GM12878 (cell line): Measurements from ENCODE around the gene PPAN. TPM values are rescaled to one million over a fixed set of nuclear protein-coding genes. Genes with fewer than 3 reads are reported as not detected.

Source experiments
- ATAC-seq: fragments of 200-7000 bp; cut with Tn5 transposase; 3 replicates; pipeline ENCODE4 v1.9.1; 2020; ENCODE audit warnings: mild to moderate bottlenecking, moderate library complexity
- BruUV-seq: library from RNA; stranded (reverse); fragments of 400-500 nt; replicated peaks from 2 replicates; lab custom pipeline; 2021; lab: Mats Ljungman, UMichigan
- CTCF ChIA-PET: fragments of 300-600 bp; sonication (Branson Sonifier 250); formaldehyde crosslinking; extraction: SDS; loops from one replicate; lab custom pipeline; 2021; ENCODE audit warnings: inconsistent platforms; lab: Yijun Ruan, JAX
- POLR2A ChIA-PET: fragments of 350-600 bp; formaldehyde crosslinking; extraction: SDS; loops from one replicate; lab custom pipeline; 2021; ENCODE audit warnings: inconsistent platforms; lab: Charles Lee
- RAD21 ChIA-PET: fragments of 300-600 bp; sonication (Branson Sonifier 250); formaldehyde crosslinking; loops from one replicate; lab custom pipeline; 2023; ENCODE audit warnings: antibody characterized with exemption; ENCODE audit not compliant: unreplicated experiment; lab: Charles Lee
- SMC1A ChIA-PET: fragments of 300-600 bp; sonication (Branson Sonifier 250); formaldehyde crosslinking; loops from one replicate; lab custom pipeline; 2023; ENCODE audit not compliant: unreplicated experiment, uncharacterized antibody; lab: Charles Lee
- DNase-seq: peaks from one replicate; pipeline ENCODE4 v3.0.0-alpha.2; 2011; ENCODE audit warnings: low read depth, low spot score
- FAIRE-seq: peaks from 3 replicates; lab custom pipeline; 2011; peaks lifted over from hg19 to GRCh38; lab: Jason Lieb, UNC
- H2AFZ ChIP-seq: 2 replicates; pipeline ENCODE4 v1.6.0; 2011; ENCODE audit warnings: low read depth, low read length, control low read depth; ENCODE audit not compliant: control insufficient read depth
- H3K27ac ChIP-seq: 2 replicates; pipeline ENCODE4 v1.5.1; 2011; ENCODE audit warnings: control low read depth; ENCODE audit not compliant: control insufficient read depth, insufficient read depth
- H3K27me3 ChIP-seq, 2 experiments: replicated peaks in 1 of 2; 2 replicates each; pipeline versions ENCODE4 v1.6.0 to v1.6.1; 2011; ENCODE audit warnings: low read length in 1 of 2; ENCODE audit not compliant: control insufficient read depth in 2 of 2, insufficient read depth in 2 of 2
- H3K36me3 ChIP-seq, 2 experiments: 2 replicates each; pipeline ENCODE4 v1.5.1; 2011; ENCODE audit warnings: low read length in 1 of 2; ENCODE audit not compliant: control insufficient read depth in 2 of 2, insufficient read depth in 2 of 2
- H3K4me1 ChIP-seq: 2 replicates; pipeline ENCODE4 v1.6.1; 2011; ENCODE audit warnings: mild to moderate bottlenecking, low read length, moderate library complexity, mixed read lengths; ENCODE audit not compliant: control insufficient read depth, insufficient read depth
- H3K4me2 ChIP-seq: 2 replicates; pipeline ENCODE4 v1.6.0; 2011; ENCODE audit warnings: control low read depth; ENCODE audit not compliant: control insufficient read depth, insufficient read depth
- H3K4me3 ChIP-seq: fragments of 200-600 bp; sonication (generic); 2 replicates; pipeline ENCODE4 v1.5.1; 2016
- H3K79me2 ChIP-seq: 2 replicates; pipeline ENCODE4 v1.6.0; 2011; ENCODE audit warnings: low read length; ENCODE audit not compliant: control insufficient read depth, insufficient read depth
- H3K9ac ChIP-seq: 2 replicates; pipeline ENCODE4 v1.8.0; 2011; ENCODE audit warnings: low read length, control low read depth, mixed read lengths; ENCODE audit not compliant: control insufficient read depth, insufficient read depth
- H3K9me3 ChIP-seq: replicated peaks from 3 replicates; pipeline ENCODE4 v1.5.1; 2011; ENCODE audit warnings: mild to moderate bottlenecking, low read length; ENCODE audit not compliant: control insufficient read depth, insufficient read depth
- H4K20me1 ChIP-seq: 2 replicates; pipeline ENCODE4 v1.6.0; 2011; ENCODE audit not compliant: control insufficient read depth, insufficient read depth
- MAX ChIP-seq: IDR thresholded peaks from 2 replicates; pipeline ENCODE4 v1.6.1; 2012; ENCODE audit warnings: low read depth, low read length, improper control_type of control experiment
- POLR2A ChIP-seq: IDR thresholded peaks from 2 replicates; pipeline ENCODE4 v1.6.1; 2011; ENCODE audit warnings: low read depth, mild to moderate bottlenecking, low read length
- SREBF2 ChIP-seq: IDR thresholded peaks from 2 replicates; pipeline ENCODE4 v1.6.1; 2012; ENCODE audit warnings: mild to moderate bottlenecking, low read length
- ZBTB40 ChIP-seq: fragments of 450-650 bp; IDR thresholded peaks from 2 replicates; pipeline ENCODE4 v1.6.1; 2016; ENCODE audit warnings: mild to moderate bottlenecking, moderate library complexity, borderline replicate concordance
- WGBS: methylation state at CpG from one replicate; pipeline ENCODE4 v1.1.6; 2016; ENCODE audit warnings: low lambda C conversion rate; ENCODE audit not compliant: insufficient replicate concordance, insufficient coverage; ENCODE audit errors: missing lambda C conversion rate; 5-methylcytosine and 5-hydroxymethylcytosine counted together
- in situ Hi-C: fragments of 300-500 bp; cut with MboI; formaldehyde crosslinking; loops from 9 replicates; pipeline ENCODE4 v1.14.3; 2018; ENCODE audit warnings: mixed read lengths
- intact Hi-C: fragments of 100-400 bp; cut with micrococcal nuclease; formaldehyde crosslinking; loops from one replicate; pipeline ENCODE4 v1.14.2; 2022; ENCODE audit not compliant: unreplicated experiment
- polyA plus RNA-seq, 11 experiments: library from polyadenylated mRNA; depleted of rRNA in 4 of 11; unstranded in 6 of 11; stranded (reverse) in 5 of 11; fragments of >200 nt; fragmentation: Nextera tagmentation in 4 of 11; fragmentation: Illumina TruSeq in 1 of 11; extraction: Ambion mirVana in 4 of 11; extraction: Trizol in 1 of 11; gene quantifications; 1 replicate in 1 of 11; 2 replicates in 10 of 11; pipeline versions ENCODE4 v1.2.1 to v1.2.3, GENCODE V29; 2011 to 2016; ENCODE audit warnings: inconsistent platforms in 2 of 11, missing spikeins in 2 of 11, low read depth in 1 of 11
- total RNA-seq, 4 experiments: library from RNA; depleted of rRNA in 3 of 4; stranded (reverse); fragments of >200 nt in 3 of 4; fragmentation: Illumina TruSeq in 1 of 4; extraction: Trizol in 1 of 4; gene quantifications; 2 replicates each; pipeline versions ENCODE4 v1.2.1 to v1.2.3, GENCODE V29; 2013 to 2021

PPAN gene
- total and polyA plus RNA-seq, 10 of the 15 experiments (the other 5 are each of a cell fraction or from before 2014, with no cell fraction given) = 2.1 to 171 (median 108) TPM

- TF ChIP-seq ZBTB40 = no peak
- TF ChIP-seq, all 136 proteins: peak for 0
These were observed 30.8 kb downstream of the PPAN start (continued) for GRCh38 chr19:10136936-10137335.

- ChIA-PET RAD21 (no interaction called here), POLR2A (interaction anchor here (0.6 kb wide), 1 partner anchor 174 kb away, joined by 3 read pairs; no protein-coding TSS in a partner anchor)
- WGBS = 87% methylated on average over 38 of the region's 38 CpGs
- Histone ChIP-seq H3K4me1 (no peaks in the 10 kb centered on the region), H4K20me1 (no peaks in the 10 kb centered on the region), H3K79me2 (no peaks in the 10 kb centered on the region), H2AFZ (no peak overlapping the region), H3K27me3 (no peaks in the 10 kb centered on the region), H3K9me3 (no peaks in the 10 kb centered on the region)
- FAIRE-seq (no peak), DNase-seq (no peak), ATAC-seq (no peak)
- in situ Hi-C loops = no loop called here
- TF ChIP-seq MAX (no peak), POLR2A (peak; percentile 34), SREBF2 (no peak)
- TF ChIP-seq, all 136 proteins: peak for 1
- Histone ChIP-seq H3K4me2 (no peak overlapping the region), H3K4me3 (no peak overlapping the region), H3K27ac (no peak overlapping the region), H3K9ac (no peak overlapping the region), H3K36me3 (peaks cover 55 to 74% of the 10 kb centered on the region in 2 experiments)
- intact Hi-C loops = no loop called here
- ChIA-PET SMC1A (no interaction called here), CTCF (no interaction called here)
- no TSS peak for BruUV-seq
These were observed 31.9 kb downstream of the PPAN start for GRCh38 chr19:10137751-10138682.
